ENCODE data around the gene SCNN1B.
"Not testable (repeated sequence)": the region's sequence is repeated elsewhere in the genome, so short reads cannot be mapped to it uniquely, and the experiment has no call there.

Gene SCNN1B

GRCh38 chr16:23392223-23392600 lies 90.1 kb downstream of the SCNN1B start:
- no peak overlapping the region for H3K4me3 ChIP-seq (replicated peaks; ENCODE audit: low read depth, low read length)
- DNase-seq (ENCODE audit: low read depth) = no peak
- TF ChIP-seq CTCF (IDR thresholded peaks at IDR 0.05; ENCODE audit: low read length, missing control alignments) = no peak

GRCh38 chr16:23394141-23394831 lies 92.2 kb downstream of the SCNN1B start:
- no peak overlapping the region for H3K4me3 ChIP-seq (replicated peaks; ENCODE audit: low read depth, low read length)
- no peak for TF ChIP-seq CTCF (IDR thresholded peaks at IDR 0.05; ENCODE audit: low read length, missing control alignments)
- DNase-seq (ENCODE audit: low read depth) = no peak

- DNase-seq (ENCODE audit: low read depth) = no peak
Measured at GRCh38 chr16:23395732-23396131, 93.6 kb downstream of the SCNN1B start.

GRCh38 chr16:23397464-23397863 lies 95.4 kb downstream of the SCNN1B start:
- no peak for DNase-seq (ENCODE audit: low read depth)
- TF ChIP-seq CTCF (IDR thresholded peaks at IDR 0.05; ENCODE audit: low read length, missing control alignments) = no peak
- H3K4me3 ChIP-seq (replicated peaks; ENCODE audit: low read depth, low read length) = no peak overlapping the region

More at GRCh38 chr16:23395732-23396131, 93.6 kb downstream of the SCNN1B start:
- H3K4me3 ChIP-seq (replicated peaks; ENCODE audit: low read depth, low read length) = no peak overlapping the region
- no peak for TF ChIP-seq CTCF (IDR thresholded peaks at IDR 0.05; ENCODE audit: low read length, missing control alignments)

GRCh38 chr16:23398987-23399805 lies 97.1 kb downstream of the SCNN1B start:
- no peak overlapping the region for H3K4me3 ChIP-seq (replicated peaks; ENCODE audit: low read depth, low read length)
- TF ChIP-seq CTCF (IDR thresholded peaks at IDR 0.05; ENCODE audit: low read length, missing control alignments) = no peak
- no peak for DNase-seq (ENCODE audit: low read depth)

- not testable (repeated sequence) for DNase-seq (ENCODE audit: low read depth); H3K4me3 ChIP-seq (replicated peaks; ENCODE audit: low read depth, low read length)
Measured at GRCh38 chr16:23400447-23400846, 98.3 kb downstream of the SCNN1B start.

GRCh38 chr16:23401139-23401538 lies 99.0 kb downstream of the SCNN1B start:
- no peak for DNase-seq (ENCODE audit: low read depth)
- H3K4me3 ChIP-seq (replicated peaks; ENCODE audit: low read depth, low read length) = no peak overlapping the region
- TF ChIP-seq CTCF (IDR thresholded peaks at IDR 0.05; ENCODE audit: low read length, missing control alignments) = no peak
